GM12801 (cell line): ENCODE measurements around the gene CCNYL1.

Experiments used
- TF ChIP-seq, protein P1 (sequence below): IDR thresholded peaks from one replicate; pipeline ENCODE4 v1.5.1; 2011; ENCODE audit warnings: control low read depth; ENCODE audit not compliant: insufficient read length; ENCODE audit errors: extremely low read depth

The CCNYL1 gene

DNA sequence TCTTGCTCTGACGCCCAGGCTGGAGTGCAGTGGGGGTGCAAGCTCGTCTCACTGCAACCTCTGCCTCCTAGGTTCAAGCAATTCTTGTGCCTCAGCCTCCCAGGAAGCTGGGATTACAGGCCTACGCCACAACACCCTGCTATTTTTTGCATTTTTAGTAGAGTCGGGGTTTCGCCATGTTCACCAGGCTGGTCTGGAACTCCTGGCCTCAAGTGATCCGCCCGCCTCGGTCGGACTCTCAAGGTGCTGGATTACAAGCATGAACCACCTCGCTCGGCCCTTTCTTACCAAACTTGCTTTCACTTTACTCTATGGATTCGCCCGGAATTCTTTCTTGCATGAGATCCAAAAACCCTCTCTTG, 61.4 kb downstream of the CCNYL1 start:
- TF ChIP-seq, protein P1, sequence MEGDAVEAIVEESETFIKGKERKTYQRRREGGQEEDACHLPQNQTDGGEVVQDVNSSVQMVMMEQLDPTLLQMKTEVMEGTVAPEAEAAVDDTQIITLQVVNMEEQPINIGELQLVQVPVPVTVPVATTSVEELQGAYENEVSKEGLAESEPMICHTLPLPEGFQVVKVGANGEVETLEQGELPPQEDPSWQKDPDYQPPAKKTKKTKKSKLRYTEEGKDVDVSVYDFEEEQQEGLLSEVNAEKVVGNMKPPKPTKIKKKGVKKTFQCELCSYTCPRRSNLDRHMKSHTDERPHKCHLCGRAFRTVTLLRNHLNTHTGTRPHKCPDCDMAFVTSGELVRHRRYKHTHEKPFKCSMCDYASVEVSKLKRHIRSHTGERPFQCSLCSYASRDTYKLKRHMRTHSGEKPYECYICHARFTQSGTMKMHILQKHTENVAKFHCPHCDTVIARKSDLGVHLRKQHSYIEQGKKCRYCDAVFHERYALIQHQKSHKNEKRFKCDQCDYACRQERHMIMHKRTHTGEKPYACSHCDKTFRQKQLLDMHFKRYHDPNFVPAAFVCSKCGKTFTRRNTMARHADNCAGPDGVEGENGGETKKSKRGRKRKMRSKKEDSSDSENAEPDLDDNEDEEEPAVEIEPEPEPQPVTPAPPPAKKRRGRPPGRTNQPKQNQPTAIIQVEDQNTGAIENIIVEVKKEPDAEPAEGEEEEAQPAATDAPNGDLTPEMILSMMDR: no peak

DNA sequence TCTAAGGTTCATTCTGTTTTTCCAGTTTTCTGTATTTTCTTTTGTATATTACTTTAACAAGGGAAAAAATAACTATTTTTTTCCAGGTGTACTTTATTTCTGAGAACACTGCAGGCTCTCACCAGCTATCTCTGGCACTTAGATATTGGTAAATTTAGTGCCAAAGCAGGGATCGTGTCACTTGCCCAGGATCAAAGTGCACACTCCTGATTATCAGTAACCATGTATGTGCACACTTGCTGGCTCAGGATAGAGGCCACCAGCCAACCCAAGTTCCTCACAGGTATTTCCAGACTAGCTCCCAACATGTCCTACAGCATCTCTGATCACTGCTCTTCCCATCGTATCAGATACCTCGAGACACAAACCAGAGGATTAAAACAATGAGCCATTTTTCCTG, 64.0 kb downstream of the CCNYL1 start:
- TF ChIP-seq, protein P1: no peak

DNA sequence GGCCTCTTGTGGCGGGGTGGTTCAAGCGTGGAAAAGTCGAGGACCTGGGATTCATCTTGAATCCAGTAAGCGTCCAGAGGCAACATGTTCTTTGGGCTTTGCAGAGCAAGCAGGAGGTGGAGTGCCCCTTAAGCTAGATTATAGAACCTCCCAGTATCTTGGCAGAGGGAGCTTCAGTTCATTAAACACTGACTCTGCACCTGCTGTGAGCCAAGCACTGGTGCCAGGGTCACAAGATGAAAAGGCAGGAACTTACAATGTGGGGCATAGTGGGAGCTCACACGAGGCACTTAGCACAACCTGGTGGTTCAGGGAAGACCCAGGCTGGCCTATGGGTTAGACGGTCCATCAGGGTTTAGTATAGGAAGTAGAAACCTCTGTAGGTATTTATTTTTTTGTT, 65.7 kb downstream of the CCNYL1 start:
- TF ChIP-seq, protein P1: no peak

DNA sequence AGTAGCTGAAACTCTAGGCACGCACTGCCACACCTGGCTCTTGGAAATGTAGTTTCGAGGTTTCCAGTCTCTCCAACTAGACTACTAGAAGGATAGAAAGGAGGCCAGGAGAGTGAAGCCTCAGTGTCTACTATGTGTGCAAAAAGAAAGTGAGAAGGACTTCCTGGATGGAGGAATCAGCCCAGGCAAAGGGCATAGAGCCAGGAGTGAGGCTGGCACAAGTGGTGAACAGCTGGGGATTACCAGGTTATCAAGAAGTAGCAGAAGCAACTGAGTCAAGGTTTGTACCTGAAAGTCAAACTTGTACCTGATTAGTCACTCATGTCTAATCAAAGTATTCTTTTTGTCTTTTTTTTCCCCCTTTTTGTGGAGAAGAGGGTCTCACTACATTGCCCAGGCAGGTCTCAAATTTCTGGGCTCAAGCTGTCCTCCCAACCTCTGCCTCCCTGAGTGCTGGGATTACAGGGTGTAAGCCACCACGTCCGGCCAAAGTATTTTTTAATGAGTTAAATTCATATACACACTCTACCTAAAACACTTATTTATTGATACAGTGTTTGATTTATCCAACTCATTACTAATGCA, 67.0 kb downstream of the CCNYL1 start:
- TF ChIP-seq, protein P1: no peak

DNA sequence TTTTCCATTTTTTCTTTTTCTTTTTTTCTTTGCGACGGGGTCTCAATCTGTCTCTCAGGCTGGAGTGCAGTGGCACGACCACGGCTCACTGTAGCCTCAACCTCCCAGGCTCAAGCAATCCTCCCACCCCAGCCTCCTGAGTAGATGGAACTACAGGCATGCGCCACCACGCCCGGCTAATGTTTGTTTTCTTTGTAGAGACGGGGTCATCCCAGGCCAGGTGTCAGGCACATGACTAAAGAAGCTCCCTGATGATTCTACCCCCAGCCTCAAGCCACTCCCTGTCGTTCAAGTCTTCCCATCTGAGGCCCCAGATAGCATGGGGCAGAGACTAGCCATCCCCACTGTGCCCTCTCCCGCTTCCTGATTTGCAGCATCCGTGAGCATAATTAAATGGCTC, 68.1 kb downstream of the CCNYL1 start:
- TF ChIP-seq, protein P1: no peak

DNA sequence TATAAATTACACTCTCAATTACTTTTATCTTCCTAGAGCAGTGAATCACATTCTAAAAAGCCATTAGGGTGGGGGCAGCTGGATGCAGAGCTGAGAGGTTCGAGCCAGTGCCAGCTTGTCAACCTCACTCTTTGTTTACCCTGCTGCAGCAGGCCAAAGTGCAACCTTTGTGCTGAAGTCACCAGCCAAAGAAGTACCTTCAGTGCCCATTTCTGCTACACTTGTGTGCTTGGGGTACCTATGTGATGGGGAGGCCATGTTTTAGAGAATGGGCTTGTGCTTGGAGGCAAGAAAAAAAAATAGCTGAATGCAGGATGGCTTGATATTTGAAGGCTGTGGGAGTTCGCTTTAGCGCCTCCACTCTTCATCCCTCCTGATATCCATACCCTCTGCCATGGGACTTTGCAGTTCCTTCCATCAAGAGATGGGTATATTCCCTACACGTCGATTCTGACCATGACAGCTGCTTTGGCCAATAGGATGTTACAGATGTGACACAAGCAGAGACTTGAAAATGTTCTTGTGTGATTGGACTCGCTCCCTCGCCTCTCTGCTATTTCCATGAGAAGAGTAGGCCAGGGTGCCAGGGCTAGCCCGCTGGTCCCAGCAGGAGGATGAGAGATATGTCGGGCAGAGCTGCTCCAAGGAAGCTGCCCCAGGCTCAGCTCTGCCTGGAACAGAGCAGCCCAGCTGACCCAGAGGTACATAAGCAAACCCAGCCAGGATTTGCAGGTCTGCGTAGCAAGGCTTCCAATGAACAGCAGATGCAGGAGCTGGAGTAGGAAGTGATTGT, 71.0 kb downstream of the CCNYL1 start:
- TF ChIP-seq, protein P1: no peak

DNA sequence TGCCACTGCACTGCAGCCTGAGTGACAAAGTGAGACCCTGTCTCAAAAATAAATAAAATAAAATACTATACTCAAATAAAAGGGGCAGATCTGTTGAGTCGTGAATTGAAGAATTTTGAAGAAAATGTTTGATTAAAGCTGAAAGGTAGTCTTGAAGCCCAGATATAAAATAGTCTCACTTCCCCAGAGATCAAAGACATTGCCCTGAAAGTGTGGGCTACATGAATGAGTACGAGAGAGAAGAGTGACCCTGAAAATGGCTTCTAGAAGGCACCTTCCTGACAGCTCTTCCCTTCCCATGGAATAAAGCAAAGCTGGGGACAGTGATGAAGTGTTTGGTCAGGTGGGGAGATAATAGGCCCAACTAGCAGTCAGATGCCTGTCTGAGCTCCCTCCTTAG, 72.1 kb downstream of the CCNYL1 start:
- TF ChIP-seq, protein P1: no peak
